ENCODE data around the gene CTDSP1. TPM values are rescaled to one million over a fixed set of nuclear protein-coding genes. Genes with fewer than 3 reads are reported as not detected.

Gene CTDSP1
- total and polyA plus RNA-seq, 3 donors from 2014 or later, result 60.7 to 87.3 (median 65.2) TPM

DNA sequence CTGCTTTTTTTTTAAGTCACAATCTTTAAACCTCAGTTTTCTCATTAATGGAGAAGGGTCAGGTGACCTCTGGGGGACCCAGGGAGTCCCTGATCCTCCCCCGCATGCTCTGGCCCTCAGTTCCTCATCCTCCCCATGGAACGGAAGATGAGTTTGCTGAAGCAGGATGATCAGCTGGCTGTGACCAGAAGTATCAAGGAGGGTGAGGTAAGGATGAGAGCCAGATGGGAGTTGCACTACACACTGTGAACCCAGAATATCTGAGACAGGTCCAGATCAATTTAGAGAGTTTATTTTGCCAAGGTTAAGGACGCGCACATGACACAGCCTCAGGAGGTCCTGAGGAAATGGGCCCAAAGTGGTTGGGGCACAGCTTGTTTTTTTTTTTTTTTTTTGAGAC lies 39.2 kb upstream of the CTDSP1 start:
- no peak overlapping the region for H3K4me3 ChIP-seq
- WGBS, 2 donors, result 52 to 68% methylated on average over 4 of the region's 4 CpGs
- H3K4me1 ChIP-seq, result peaks cover 12% of the 10 kb centered on the region
- H3K27ac ChIP-seq, result no peak overlapping the region
- intact Hi-C loops (cut with DNase I; ENCODE audit: low total_unique reads), result no loop called here
- H3K36me3 ChIP-seq (ENCODE audit: low read depth, missing control alignments), result no peaks in the 10 kb centered on the region
- H3K27me3 ChIP-seq, result no peaks in the 10 kb centered on the region
- peak; percentile 32 for DNase-seq
- TF ChIP-seq CTCF (IDR thresholded peaks at IDR 0.05), result no peak
- TF ChIP-seq POLR2A (IDR thresholded peaks at IDR 0.05), result no peak
- H3K9me3 ChIP-seq, result no peaks in the 10 kb centered on the region

GRCh38 chr2:218362606-218363005 lies 37.1 kb upstream of the CTDSP1 start:
- intact Hi-C loops (cut with DNase I; ENCODE audit: low total_unique reads), result no loop called here

DNA sequence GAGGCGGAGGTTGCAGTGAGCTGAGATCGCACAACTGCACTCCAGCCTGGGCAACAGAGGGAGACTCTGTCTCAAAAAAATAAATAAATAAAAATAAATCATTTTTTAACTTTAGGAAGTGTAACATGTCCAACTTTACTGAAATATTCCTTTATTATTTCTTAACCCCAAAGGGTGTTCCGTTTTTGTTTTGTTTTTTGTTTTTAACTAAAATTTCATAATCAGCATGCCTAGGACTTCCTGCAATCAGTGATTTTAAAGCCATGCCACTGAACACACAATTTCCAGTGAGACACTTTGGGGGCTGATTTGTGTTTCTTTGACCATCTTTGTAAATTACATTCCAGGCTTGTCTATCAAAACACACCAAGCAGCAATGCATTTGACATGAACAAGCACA lies 35.9 kb upstream of the CTDSP1 start:
- no peaks in the 10 kb centered on the region for H3K9me3 ChIP-seq
- no peak overlapping the region for H3K4me3 ChIP-seq
- no peak for TF ChIP-seq CTCF (IDR thresholded peaks at IDR 0.05)
- no peak for TF ChIP-seq POLR2A (IDR thresholded peaks at IDR 0.05)
- H3K27me3 ChIP-seq, result no peaks in the 10 kb centered on the region
- DNase-seq, result no peak
- intact Hi-C loops (cut with DNase I; ENCODE audit: low total_unique reads), result no loop called here
- no peak overlapping the region for H3K27ac ChIP-seq
- no peaks in the 10 kb centered on the region for H3K4me1 ChIP-seq
- H3K36me3 ChIP-seq (ENCODE audit: low read depth, missing control alignments), result no peaks in the 10 kb centered on the region
- 84 to 89% methylated on average over 3 of the region's 3 CpGs for WGBS, 2 donors

More at GRCh38 chr2:218362606-218363005, 37.1 kb upstream of the CTDSP1 start:
- no peak for DNase-seq
- Histone ChIP-seq H3K4me3 (no peak overlapping the region), H3K27me3 (no peaks in the 10 kb centered on the region), H3K27ac (no peak overlapping the region), H3K36me3 (ENCODE audit: low read depth, missing control alignments) (no peaks in the 10 kb centered on the region), H3K9me3 (no peaks in the 10 kb centered on the region), H3K4me1 (no peaks in the 10 kb centered on the region)
- TF ChIP-seq CTCF (IDR thresholded peaks at IDR 0.05) (no peak), POLR2A (IDR thresholded peaks at IDR 0.05) (no peak)
- 86 to 94% methylated on average over 8 of the region's 8 CpGs for WGBS, 2 donors

DNA sequence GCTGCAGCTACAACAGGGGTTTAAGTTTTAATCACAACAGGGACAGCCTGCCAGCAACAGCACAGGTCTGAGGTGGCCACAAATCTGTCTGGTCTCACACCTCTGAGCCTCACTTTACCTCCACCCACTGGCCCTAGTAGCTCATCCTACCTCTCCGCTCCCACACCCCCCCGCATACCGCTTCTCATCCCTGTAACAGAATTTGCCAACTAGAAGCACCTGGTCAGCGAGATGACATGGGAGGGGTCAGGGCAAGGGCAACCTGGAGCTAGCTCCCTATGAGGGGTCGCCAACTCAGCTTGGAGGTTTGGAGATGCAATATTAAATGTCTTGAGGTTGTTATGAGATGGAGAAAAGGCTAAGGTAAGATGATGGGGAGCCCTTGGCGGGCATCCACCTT lies 35.5 kb upstream of the CTDSP1 start:
- WGBS, 2 donors, result 90% methylated on average over 6 of the region's 6 CpGs
- Histone ChIP-seq H3K27ac (no peak overlapping the region), H3K4me3 (no peak overlapping the region), H3K9me3 (no peaks in the 10 kb centered on the region), H3K4me1 (no peaks in the 10 kb centered on the region), H3K27me3 (no peaks in the 10 kb centered on the region), H3K36me3 (ENCODE audit: low read depth, missing control alignments) (no peaks in the 10 kb centered on the region)
- intact Hi-C loops (cut with DNase I; ENCODE audit: low total_unique reads), result no loop called here
- DNase-seq, result no peak
- TF ChIP-seq CTCF (IDR thresholded peaks at IDR 0.05) (no peak), POLR2A (IDR thresholded peaks at IDR 0.05) (no peak)

DNA sequence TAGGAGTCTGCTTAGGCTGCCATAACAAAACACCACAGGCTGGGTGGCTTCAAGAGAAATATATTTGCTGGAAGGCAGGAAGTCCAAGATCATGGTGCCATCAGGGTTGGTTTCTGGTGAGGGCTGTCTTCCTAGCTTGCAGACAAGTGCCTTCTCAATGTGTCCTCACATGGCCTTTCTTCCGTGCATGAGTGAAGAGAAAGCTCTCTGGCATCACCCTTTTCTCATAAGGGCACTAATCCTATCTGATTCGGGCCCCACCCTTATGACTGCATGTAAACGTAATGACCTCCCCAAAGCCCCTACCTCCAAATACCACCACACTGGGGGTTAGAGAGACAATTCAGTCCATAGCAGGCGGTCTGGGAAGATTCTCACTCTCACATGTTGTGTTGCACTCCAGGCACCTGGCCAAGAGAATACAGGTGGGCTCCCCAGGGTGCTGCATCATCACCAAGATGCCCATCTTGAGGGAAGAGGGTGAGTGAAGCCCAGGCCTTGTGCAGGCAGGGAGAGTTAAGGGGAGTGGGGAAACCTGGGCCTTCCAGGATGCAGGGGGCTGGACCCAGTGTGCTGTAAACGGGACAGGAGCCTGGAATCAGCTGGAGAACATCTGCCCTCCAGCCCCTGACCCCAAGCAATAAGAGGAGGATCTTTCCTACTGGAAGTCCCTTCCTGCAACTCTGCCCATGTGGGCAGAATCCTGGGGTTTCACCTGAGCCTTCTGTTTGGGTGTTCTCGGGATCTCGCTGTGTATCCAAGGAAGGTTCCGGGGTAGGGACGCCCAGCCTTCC lies 32.9 kb upstream of the CTDSP1 start:
- H3K4me1 ChIP-seq, result no peaks in the 10 kb centered on the region
- no peak for DNase-seq
- H3K27ac ChIP-seq, result peak overlapping the region; percentile 93 to 94
- WGBS, 2 donors, result 70 to 86% methylated on average over 5 to 9 of the region's 9 CpGs
- TF ChIP-seq CTCF (IDR thresholded peaks at IDR 0.05) (no peak), POLR2A (IDR thresholded peaks at IDR 0.05) (no peak)
- H3K36me3 ChIP-seq (ENCODE audit: low read depth, missing control alignments), result no peaks in the 10 kb centered on the region
- H3K4me3 ChIP-seq, result peak overlapping the region; percentile 53 to 65
- no peaks in the 10 kb centered on the region for H3K9me3 ChIP-seq
- H3K27me3 ChIP-seq, result no peaks in the 10 kb centered on the region
- intact Hi-C loops (cut with DNase I; ENCODE audit: low total_unique reads), result no loop called here

All from testis (tissue), 3 donors.